OCI-LY1 (cell line): ENCODE measurements around the gene PCSK1N.

ENCODE experiments used
- H2AFZ ChIP-seq: fragments of 200-600 bp; sonication (generic), shearing (Covaris generic); 2 replicates; pipeline ENCODE4 v1.6.0; 2014; ENCODE audit warnings: antibody characterized with exemption, mild to moderate bottlenecking, low read length
- H3F3A ChIP-seq: fragments of 200-600 bp; sonication (generic), shearing (Covaris generic); 2 replicates; pipeline ENCODE4 v1.6.0; 2014; ENCODE audit warnings: mild to moderate bottlenecking, antibody characterized with exemption, low read length, moderate library complexity; ENCODE audit not compliant: insufficient read depth
- H3K27ac ChIP-seq: fragments of 200-600 bp; sonication (generic); 2 replicates; pipeline ENCODE4 v1.5.1; 2014; ENCODE audit warnings: low read length, mixed run types, mild to moderate bottlenecking, low read depth; ENCODE audit not compliant: poor library complexity, severe bottlenecking
- H3K27me3 ChIP-seq: fragments of 200-600 bp; sonication (generic); 2 replicates; pipeline ENCODE4 v1.6.0; 2014; ENCODE audit warnings: antibody characterized with exemption, mild to moderate bottlenecking, low read length, moderate library complexity; ENCODE audit not compliant: insufficient read depth
- H3K36me3 ChIP-seq: fragments of 200-600 bp; sonication (generic); 2 replicates; pipeline ENCODE4 v1.6.1; 2014; ENCODE audit warnings: mild to moderate bottlenecking, antibody characterized with exemption, low read length, moderate library complexity, mixed read lengths; ENCODE audit not compliant: insufficient read depth
- H3K4me1 ChIP-seq: fragments of 200-600 bp; sonication (generic); 2 replicates; pipeline ENCODE4 v1.5.1; 2014; ENCODE audit warnings: mild to moderate bottlenecking, low read length, moderate library complexity; ENCODE audit not compliant: insufficient read depth, severe bottlenecking
- H3K4me2 ChIP-seq: fragments of 200-600 bp; sonication (generic), shearing (Covaris generic); 2 replicates; pipeline ENCODE4 v1.6.1; 2014; ENCODE audit warnings: low read length
- H3K4me3 ChIP-seq: fragments of 200-600 bp; sonication (generic); 2 replicates; pipeline ENCODE4 v1.5.1; 2014; ENCODE audit warnings: low read length, low read depth, mild to moderate bottlenecking, mixed read lengths; ENCODE audit not compliant: poor library complexity, severe bottlenecking
- H3K79me2 ChIP-seq: fragments of 200-600 bp; shearing (Covaris generic); 2 replicates; pipeline ENCODE4 v1.6.1; 2016; ENCODE audit warnings: mixed run types, low read length, mixed read lengths; ENCODE audit not compliant: insufficient read depth
- H3K9ac ChIP-seq: fragments of 200-600 bp; sonication (generic), shearing (Covaris generic); 2 replicates; pipeline ENCODE4 v1.6.1; 2014; ENCODE audit warnings: mild to moderate bottlenecking, low read length, mixed read lengths
- H3K9me2 ChIP-seq: fragments of 200-600 bp; sonication (generic), shearing (Covaris generic); 2 replicates; pipeline ENCODE4 v1.6.1; 2014; ENCODE audit warnings: low read depth, mild to moderate bottlenecking, low read length, mixed read lengths
- H3K9me3 ChIP-seq: fragments of 200-600 bp; shearing (Covaris generic); 2 replicates; pipeline ENCODE4 v1.6.1; 2014; ENCODE audit warnings: low read length, mixed read lengths
- H4K20me1 ChIP-seq: fragments of 200-600 bp; sonication (generic), shearing (Covaris generic); 2 replicates; pipeline ENCODE4 v1.6.0; 2016; ENCODE audit warnings: mild to moderate bottlenecking, low read length; ENCODE audit not compliant: insufficient read depth
- CTCF ChIP-seq: fragments of 200-600 bp; sonication (generic), shearing (Covaris generic); IDR thresholded peaks from 2 replicates; pipeline ENCODE4 v1.5.1; 2017; ENCODE audit warnings: mild to moderate bottlenecking, antibody characterized with exemption, low read length, moderate library complexity, mixed read lengths
- EZH2 ChIP-seq: fragments of 200-600 bp; sonication (generic), shearing (Covaris generic); IDR thresholded peaks from 2 replicates; pipeline ENCODE4 v1.8.0; 2017; ENCODE audit warnings: borderline replicate concordance, mixed run types, mild to moderate bottlenecking, antibody characterized with exemption, low read length, moderate library complexity, mixed read lengths

Gene PCSK1N

GRCh38 chrX:48790477-48790876, 44.9 kb downstream of the PCSK1N start:
- no peaks in the 10 kb centered on the region for H3F3A ChIP-seq
- H3K4me1 ChIP-seq, result no peaks in the 10 kb centered on the region
- no peak overlapping the region for H3K4me3 ChIP-seq
- H3K9me2 ChIP-seq, result no peaks in the 10 kb centered on the region
- H3K4me2 ChIP-seq, result no peak overlapping the region
- H3K27me3 ChIP-seq, result no peaks in the 10 kb centered on the region
- no peak overlapping the region for H3K9ac ChIP-seq
- H3K79me2 ChIP-seq, result no peaks in the 10 kb centered on the region
- H2AFZ ChIP-seq, result no peak overlapping the region
- H3K27ac ChIP-seq, result no peak overlapping the region
- no peaks in the 10 kb centered on the region for H3K36me3 ChIP-seq
- H4K20me1 ChIP-seq, result no peaks in the 10 kb centered on the region
- H3K9me3 ChIP-seq, result no peaks in the 10 kb centered on the region
- no peak for TF ChIP-seq CTCF
- no peak for TF ChIP-seq EZH2

DNA sequence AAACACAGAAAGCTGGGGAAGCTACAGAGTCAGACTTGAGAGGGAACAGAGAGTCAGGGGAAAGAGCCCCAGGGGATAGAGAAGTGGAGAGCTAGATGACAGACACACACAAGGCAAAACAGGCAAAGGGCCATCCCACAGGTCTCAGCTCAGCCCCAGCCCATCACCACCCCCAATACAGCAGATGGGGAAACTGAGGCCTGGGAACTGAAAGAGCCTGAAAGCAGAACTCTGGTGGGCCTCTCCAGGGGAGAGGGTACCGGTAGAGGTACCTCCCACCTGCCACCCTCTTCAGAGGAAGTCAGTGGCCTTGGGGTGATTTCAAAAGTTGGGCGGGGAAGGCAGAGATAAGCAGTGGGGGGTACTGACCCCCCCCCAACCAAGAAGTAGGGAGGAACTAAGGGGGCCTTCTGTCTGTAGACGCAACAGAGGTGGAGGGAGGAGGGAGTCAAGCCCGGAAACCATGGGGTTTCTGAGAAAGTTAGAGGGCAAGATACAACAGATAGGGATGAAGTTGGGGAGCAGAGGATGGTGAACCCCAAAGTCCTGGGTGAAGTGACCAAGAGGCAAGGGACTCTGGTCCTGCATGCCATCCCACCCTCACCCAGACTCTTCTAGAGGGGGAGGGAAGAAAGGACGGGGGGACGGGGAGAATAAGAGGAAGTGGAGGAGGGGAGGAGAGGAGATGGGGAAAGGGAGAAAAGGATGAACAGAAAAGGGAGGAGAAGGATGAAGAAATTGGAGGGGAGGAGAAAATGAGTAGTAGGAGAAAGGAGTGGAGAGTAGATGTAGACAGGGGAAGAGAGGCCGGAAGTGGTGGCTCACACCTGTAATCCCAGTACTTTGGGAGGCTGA, 45.8 kb downstream of the PCSK1N start:
- Histone ChIP-seq H3K9me2 (no peaks in the 10 kb centered on the region), H3K4me1 (no peaks in the 10 kb centered on the region), H3F3A (no peaks in the 10 kb centered on the region), H3K9me3 (no peaks in the 10 kb centered on the region), H3K4me3 (no peak overlapping the region), H3K79me2 (no peaks in the 10 kb centered on the region), H3K36me3 (no peaks in the 10 kb centered on the region), H3K9ac (no peak overlapping the region), H2AFZ (no peak overlapping the region), H3K27me3 (no peaks in the 10 kb centered on the region), H3K27ac (no peak overlapping the region), H4K20me1 (no peaks in the 10 kb centered on the region), H3K4me2 (no peak overlapping the region)
- no peak for TF ChIP-seq EZH2
- TF ChIP-seq CTCF, result no peak

DNA sequence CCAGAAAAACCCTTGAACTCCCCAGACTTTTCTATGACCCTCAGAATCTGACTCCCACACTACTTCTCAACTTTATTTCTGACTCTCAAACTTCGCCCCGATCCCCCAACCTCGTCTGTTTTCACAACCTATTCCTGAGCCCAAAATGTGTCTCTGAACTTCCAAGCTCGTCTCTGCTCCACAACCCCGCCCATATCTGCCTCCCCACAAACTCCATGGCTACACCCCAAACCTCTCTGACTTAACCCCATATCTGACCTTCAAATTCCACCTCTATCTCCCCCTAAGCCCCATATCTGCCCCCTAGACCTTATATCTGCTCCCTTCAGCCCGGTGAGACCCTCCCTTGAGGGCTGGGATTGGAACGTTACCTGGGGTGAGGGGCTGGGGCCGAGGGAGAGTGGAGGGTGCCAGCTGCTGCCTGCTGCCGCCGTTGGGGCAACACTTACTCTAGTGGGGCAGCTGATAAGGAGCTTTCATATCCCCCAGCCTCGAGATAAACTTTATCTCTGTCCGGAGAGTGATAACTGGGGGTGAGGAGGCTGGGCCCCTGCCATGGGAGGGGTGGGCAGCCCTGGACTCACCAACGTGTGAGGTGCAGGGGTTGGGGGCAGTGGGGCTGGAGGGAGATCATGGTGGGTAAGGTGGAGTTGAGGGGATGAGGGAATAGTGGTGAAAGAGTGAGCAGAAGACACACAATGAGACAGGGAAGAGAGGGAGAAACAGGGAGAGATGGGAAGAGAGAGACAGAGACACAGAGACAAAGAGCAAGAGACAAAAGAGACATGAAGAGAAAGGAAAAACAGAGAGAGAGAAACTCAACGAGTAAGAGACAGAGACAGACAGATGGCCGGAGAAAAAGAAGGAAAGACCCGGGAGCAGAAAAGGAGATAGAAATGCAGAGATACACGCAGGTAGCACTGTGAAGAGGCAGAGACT, 47.6 kb downstream of the PCSK1N start:
- no peaks in the 10 kb centered on the region for H3F3A ChIP-seq
- no peaks in the 10 kb centered on the region for H3K4me1 ChIP-seq
- no peak overlapping the region for H3K4me2 ChIP-seq
- no peaks in the 10 kb centered on the region for H3K79me2 ChIP-seq
- H3K9me3 ChIP-seq, result no peaks in the 10 kb centered on the region
- H3K36me3 ChIP-seq, result no peaks in the 10 kb centered on the region
- TF ChIP-seq CTCF (no peak), EZH2 (no peak)
- no peak overlapping the region for H3K27ac ChIP-seq
- H4K20me1 ChIP-seq, result no peaks in the 10 kb centered on the region
- no peak overlapping the region for H2AFZ ChIP-seq
- H3K4me3 ChIP-seq, result no peak overlapping the region
- H3K9me2 ChIP-seq, result no peaks in the 10 kb centered on the region
- H3K27me3 ChIP-seq, result no peaks in the 10 kb centered on the region
- H3K9ac ChIP-seq, result no peak overlapping the region
